H1 (cell line): ENCODE measurements around the gene SOX4. TPM values are rescaled to one million over a fixed set of nuclear protein-coding genes. Genes with fewer than 3 reads are reported as not detected.

Source experiments
- CTCF ChIA-PET: fragments of 300-600 bp; sonication (Branson Sonifier 250); formaldehyde crosslinking; loops from one replicate; lab custom pipeline; 2021; ENCODE audit not compliant: partially characterized antibody; lab: Charles Lee
- POLR2A ChIA-PET: fragments of 300-600 bp; sonication (Branson Sonifier 250); formaldehyde crosslinking; loops from one replicate; lab custom pipeline; 2021; ENCODE audit warnings: inconsistent platforms; ENCODE audit not compliant: partially characterized antibody; lab: Charles Lee
- DNase-seq, 2 experiments: peaks; one replicate each; pipeline versions ENCODE4 v3.0.0 to v3.0.0-alpha.2; 2010 to 2022; ENCODE audit warnings: low spot score in 2 of 2, low read depth in 1 of 2, mixed read lengths in 1 of 2
- FAIRE-seq: peaks from 2 replicates; lab custom pipeline; 2011; peaks lifted over from hg19 to GRCh38; lab: Jason Lieb, UNC
- H2AFZ ChIP-seq: 2 replicates; pipeline ENCODE4 v1.8.1; 2012; ENCODE audit warnings: low read length, inconsistent platforms
- H2AK5ac ChIP-seq: 2 replicates; pipeline ENCODE4 v1.6.1; 2013; ENCODE audit warnings: low read depth, low read length
- H2BK120ac ChIP-seq: replicated peaks from 2 replicates; pipeline ENCODE3; 2013; ENCODE audit warnings: low read depth, low read length, inconsistent platforms
- H2BK12ac ChIP-seq: 2 replicates; pipeline ENCODE4 v1.6.1; 2013; ENCODE audit warnings: low read depth, low read length
- H2BK15ac ChIP-seq: 2 replicates; pipeline ENCODE4 v1.6.1; 2013; ENCODE audit warnings: low read length
- H2BK20ac ChIP-seq: 2 replicates; pipeline ENCODE4 v1.6.1; 2013; ENCODE audit warnings: low read length
- H2BK5ac ChIP-seq: 2 replicates; pipeline ENCODE4 v1.6.1; 2013; ENCODE audit warnings: low read depth, low read length
- H3K14ac ChIP-seq: 2 replicates; pipeline ENCODE4 v1.6.1; 2013; ENCODE audit warnings: inconsistent platforms; ENCODE audit not compliant: insufficient read length
- H3K18ac ChIP-seq: 2 replicates; pipeline ENCODE4 v1.6.1; 2013; ENCODE audit warnings: low read length; ENCODE audit errors: extremely low read depth
- H3K23ac ChIP-seq: 2 replicates; pipeline ENCODE4 v1.6.1; 2013; ENCODE audit warnings: inconsistent platforms; ENCODE audit not compliant: insufficient read length
- H3K23me2 ChIP-seq: 2 replicates; pipeline ENCODE4 v1.6.1; 2013; ENCODE audit warnings: low read depth, low read length
- H3K27ac ChIP-seq: 2 replicates; pipeline ENCODE4 v1.6.1; 2011; ENCODE audit warnings: low read depth, low read length, inconsistent platforms
- H3K27me3 ChIP-seq, 4 experiments: replicated peaks in 1 of 4; 1 replicate in 1 of 4; 2 replicates in 3 of 4; pipeline versions ENCODE4 v1.6.1 to v1.8.1; 2011 to 2013; ENCODE audit warnings: low read length in 3 of 4, mild to moderate bottlenecking in 3 of 4, inconsistent platforms in 2 of 4, mixed read lengths in 2 of 4, moderate library complexity in 1 of 4; ENCODE audit not compliant: control insufficient read depth in 3 of 4, insufficient read depth in 3 of 4; ENCODE audit errors: extremely low read depth in 1 of 4
- H3K36me3 ChIP-seq, 4 experiments: 2 replicates each; pipeline versions ENCODE4 v1.6.1 to v1.8.1; 2011 to 2013; ENCODE audit warnings: mild to moderate bottlenecking in 4 of 4, low read length in 3 of 4, moderate library complexity in 2 of 4, control low read depth in 1 of 4, inconsistent platforms in 1 of 4; ENCODE audit not compliant: insufficient read depth in 4 of 4, control insufficient read depth in 2 of 4
- H3K4ac ChIP-seq: replicated peaks from 2 replicates; pipeline ENCODE3; 2013; ENCODE audit warnings: low read length, low read depth, mixed read lengths, inconsistent platforms; ENCODE audit not compliant: insufficient read length
- H3K4me1 ChIP-seq, 4 experiments: replicated peaks in 1 of 4; 1 replicate in 1 of 4; 2 replicates in 3 of 4; pipeline versions ENCODE4 v1.6.1 to v1.8.1; 2011 to 2013; ENCODE audit warnings: low read length in 3 of 4, inconsistent platforms in 2 of 4, mixed read lengths in 1 of 4; ENCODE audit not compliant: insufficient read depth in 4 of 4, control insufficient read depth in 3 of 4
- H3K4me2 ChIP-seq, 2 experiments: 2 replicates each; pipeline versions ENCODE4 v1.6.1 to v1.8.1; 2011 to 2013; ENCODE audit warnings: low read depth in 2 of 2, low read length in 2 of 2, control low read depth in 1 of 2, inconsistent platforms in 1 of 2, mild to moderate bottlenecking in 1 of 2; ENCODE audit not compliant: insufficient read depth in 1 of 2
- H3K4me3 ChIP-seq, 4 experiments: fragments of 200-600, 300-600 bp in 1 of 4; sonication (generic), shearing (Covaris generic), sonication (Bioruptor Twin) in 1 of 4; 2 replicates each; pipeline versions ENCODE4 v1.5.1 to v1.8.1; 2011 to 2016; ENCODE audit warnings: low read length in 4 of 4, low read depth in 3 of 4, control low read depth in 2 of 4, inconsistent platforms in 2 of 4, mild to moderate bottlenecking in 2 of 4, mixed read lengths in 1 of 4, moderate library complexity in 1 of 4; ENCODE audit not compliant: insufficient read depth in 2 of 4; ENCODE audit errors: extremely low read depth in 1 of 4
- H3K56ac ChIP-seq: replicated peaks from 2 replicates; pipeline ENCODE3; 2013; ENCODE audit warnings: low read depth, mild to moderate bottlenecking, mixed read lengths, low read length, inconsistent platforms; ENCODE audit not compliant: insufficient read length
- H3K79me1 ChIP-seq: 2 replicates; pipeline ENCODE4 v1.6.1; 2013; ENCODE audit warnings: low read depth, low read length, control low read depth
- H3K79me2 ChIP-seq, 2 experiments: 2 replicates each; pipeline versions ENCODE4 v1.6.1 to v1.8.1; 2012 to 2013; ENCODE audit warnings: low read length in 2 of 2, mild to moderate bottlenecking in 2 of 2, inconsistent platforms in 1 of 2; ENCODE audit not compliant: insufficient read depth in 2 of 2, control insufficient read depth in 1 of 2
- H3K9ac ChIP-seq, 4 experiments: replicated peaks in 1 of 4; 1 replicate in 1 of 4; 2 replicates in 3 of 4; pipeline versions ENCODE4 v1.6.1 to v1.8.1; 2011 to 2013; ENCODE audit warnings: low read depth in 3 of 4, low read length in 3 of 4, control low read depth in 2 of 4, mild to moderate bottlenecking in 2 of 4, moderate library complexity in 2 of 4, inconsistent platforms in 1 of 4; ENCODE audit errors: extremely low read depth in 1 of 4
- H3K9me3 ChIP-seq, 2 experiments: 2 replicates each; pipeline versions ENCODE4 v1.6.1 to v1.8.1; 2012 to 2013; ENCODE audit warnings: mild to moderate bottlenecking in 2 of 2, moderate library complexity in 2 of 2, control low read depth in 1 of 2, inconsistent platforms in 1 of 2, low read depth in 1 of 2, low read length in 1 of 2, mixed read lengths in 1 of 2; ENCODE audit not compliant: insufficient read depth in 2 of 2
- H4K20me1 ChIP-seq, 2 experiments: replicated peaks in 1 of 2; 2 replicates each; pipeline versions ENCODE3 to v1.8.1; 2011 to 2013; ENCODE audit warnings: inconsistent platforms in 2 of 2, low read length in 2 of 2, mild to moderate bottlenecking in 1 of 2; ENCODE audit not compliant: insufficient read depth in 2 of 2, control insufficient read depth in 1 of 2
- H4K5ac ChIP-seq: 2 replicates; pipeline ENCODE4 v1.6.1; 2013; ENCODE audit warnings: low read length, low read depth, mixed read lengths, inconsistent platforms; ENCODE audit not compliant: insufficient read length
- H4K8ac ChIP-seq: 2 replicates; pipeline ENCODE4 v1.8.0; 2013; ENCODE audit warnings: mild to moderate bottlenecking, moderate library complexity, low read length, inconsistent platforms; ENCODE audit not compliant: insufficient read depth; ENCODE audit errors: extremely low read depth
- H4K91ac ChIP-seq: replicated peaks from 2 replicates; pipeline ENCODE3; 2013; ENCODE audit warnings: low read length, mixed read lengths, inconsistent platforms; ENCODE audit not compliant: insufficient read length
- BACH1 ChIP-seq: IDR thresholded peaks from 2 replicates; pipeline ENCODE4 v1.6.1; 2012; ENCODE audit warnings: low read length, improper control_type of control experiment
- BRCA1 ChIP-seq: IDR thresholded peaks from 2 replicates; pipeline ENCODE4 v1.6.1; 2012; ENCODE audit warnings: low read depth, low read length, improper control_type of control experiment
- CBX8 ChIP-seq: fragments of 300-800, 300-1000 bp; sonication (generic); IDR thresholded peaks from 2 replicates; pipeline ENCODE4 v1.7.1; 2016; ENCODE audit warnings: low read depth, low read length, borderline replicate concordance
- CEBPB ChIP-seq: IDR thresholded peaks from 2 replicates; pipeline ENCODE4 v1.6.1; 2012; ENCODE audit warnings: low read depth, low read length
- HDAC6 ChIP-seq: IDR thresholded peaks from one replicate; pipeline ENCODE4 v1.7.1; 2012; ENCODE audit warnings: low read depth, mild to moderate bottlenecking, inconsistent platforms, low read length, moderate library complexity
- KDM1A ChIP-seq: fragments of 200-600, 300-600 bp; sonication (generic); IDR thresholded peaks from 2 replicates; pipeline ENCODE4 v1.7.1; 2016; ENCODE audit warnings: mild to moderate bottlenecking, low read length, borderline replicate concordance
- KDM4A ChIP-seq: IDR thresholded peaks from one replicate; pipeline ENCODE4 v1.7.1; 2012; ENCODE audit warnings: low read depth, mild to moderate bottlenecking, moderate library complexity, low read length, inconsistent platforms; ENCODE audit not compliant: severe bottlenecking
- MAFK ChIP-seq: IDR thresholded peaks from 2 replicates; pipeline ENCODE4 v1.6.1; 2012; ENCODE audit warnings: low read depth, mild to moderate bottlenecking, improper control_type of control experiment, low read length
- PHF8 ChIP-seq: fragments of 200-600 bp; sonication (generic); conservative IDR thresholded peaks from 2 replicates; pipeline ENCODE4 v1.7.1; 2012; ENCODE audit warnings: low read depth, mild to moderate bottlenecking, inconsistent platforms, low read length, moderate library complexity
- RFX5 ChIP-seq: IDR thresholded peaks from 2 replicates; pipeline ENCODE4 v1.6.1; 2011; ENCODE audit warnings: low read depth, low read length, improper control_type of control experiment, borderline replicate concordance
- RNF2 ChIP-seq: fragments of 200-900, 300-1000 bp; sonication (generic); IDR thresholded peaks from 2 replicates; pipeline ENCODE4 v1.7.1; 2016; ENCODE audit warnings: borderline replicate concordance, low read depth, mild to moderate bottlenecking, antibody characterized with exemption, low read length; ENCODE audit not compliant: poor library complexity, severe bottlenecking; ENCODE audit errors: missing control alignments
- TBP ChIP-seq: IDR thresholded peaks from 2 replicates; pipeline ENCODE4 v1.6.1; 2011; ENCODE audit warnings: low read depth, low read length, improper control_type of control experiment
- YY1 ChIP-seq: IDR thresholded peaks from 2 replicates; pipeline ENCODE4 v1.6.1; 2011; ENCODE audit warnings: low read depth, mild to moderate bottlenecking, low read length
- WGBS, 2 experiments: shearing (Covaris generic) in 1 of 2; methylation state at CpG; one replicate each; pipeline versions ENCODE4 v1.1.6 to v1.1.7; 2013 to 2015; ENCODE audit warnings: low lambda C conversion rate in 2 of 2, mixed read lengths in 2 of 2, inconsistent platforms in 1 of 2, low coverage in 1 of 2, missing lambda C conversion rate in 1 of 2; ENCODE audit not compliant: insufficient replicate concordance in 2 of 2, insufficient coverage in 1 of 2, insufficient read length in 1 of 2; ENCODE audit errors: extremely low coverage in 1 of 2, missing lambda C conversion rate in 1 of 2; 5-methylcytosine and 5-hydroxymethylcytosine counted together
- polyA plus RNA-seq, 7 experiments: library from polyadenylated mRNA; depleted of rRNA in 3 of 7; stranded (reverse) in 5 of 7; unstranded in 2 of 7; fragments of >200 nt in 5 of 7; fragments of 200-250 nt in 2 of 7; gene quantifications; 1 replicate in 5 of 7; 2 replicates in 1 of 7; 4 replicates in 1 of 7; pipeline versions ENCODE4 v1.2.1 to v1.2.3, GENCODE V29; 2011 to 2013; ENCODE audit warnings: missing spikeins in 2 of 7, mixed read lengths in 2 of 7
- total RNA-seq: library from RNA; stranded (reverse); fragmentation: NEBNext Ultra II Directional; extraction: Animal tissue kit (Norgen Biotek cat#: 25700); gene quantifications from 2 replicates; pipeline ENCODE4 v1.2.1, GENCODE V29; 2021
- TF ChIP-seq, protein P1 (sequence below): IDR thresholded peaks from 2 replicates; pipeline ENCODE4 v1.6.1; 2012; ENCODE audit warnings: inconsistent platforms

Gene SOX4
- total and polyA plus RNA-seq, 2 of the 8 experiments (the other 6 are each of a cell fraction or from before 2014, with no cell fraction given): 14.1 to 169 TPM

DNA sequence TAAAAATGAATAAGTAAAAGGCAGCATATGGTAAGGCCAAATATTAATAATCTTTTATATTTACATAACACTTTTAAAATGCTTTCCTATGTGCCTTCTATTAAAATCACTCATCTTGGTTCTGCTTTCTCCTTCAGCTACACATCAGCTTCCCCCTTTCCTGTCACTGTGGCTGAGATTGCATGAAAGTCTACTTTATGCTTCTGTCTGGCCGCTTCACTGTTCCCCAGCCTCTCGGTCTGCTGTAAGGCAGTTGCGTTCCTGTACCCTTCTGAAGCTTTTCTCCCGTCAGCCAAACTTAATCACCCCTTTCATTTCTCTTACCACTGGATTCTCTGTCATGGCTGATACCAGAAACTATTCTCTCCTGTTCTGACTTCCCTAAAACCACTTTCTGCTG lies 34.6 kb downstream of the SOX4 start:
- Histone ChIP-seq H2BK5ac (no peak overlapping the region), H4K91ac (no peak overlapping the region), H3K23ac (no peak overlapping the region), H3K23me2 (no peaks in the 10 kb centered on the region), H2BK20ac (peak overlapping the region; percentile 51; the same call in 1 of the 2 replicates), H2AFZ (peak overlapping the region; percentile 66), H3K27me3 (no peaks in the 10 kb centered on the region; a peak in 1 of 7 replicates), H3K18ac (no peak overlapping the region), H4K8ac (no peak overlapping the region), H3K56ac (no peak overlapping the region), H3K27ac (no peak overlapping the region), H3K4me3 (no peak overlapping the region), H3K79me1 (no peaks in the 10 kb centered on the region), H4K5ac (no peak overlapping the region), H2BK12ac (no peak overlapping the region), H2BK120ac (no peak overlapping the region), H3K36me3 (no peaks in the 10 kb centered on the region), H3K79me2 (no peaks in the 10 kb centered on the region), H3K14ac (no peak overlapping the region), H2BK15ac (0 out of 2 replicates have a peak overlapping the region, but pooled peaks have one; percentile 37), H4K20me1 (no peaks in the 10 kb centered on the region), H3K9me3 (no peaks in the 10 kb centered on the region), H3K4me2 (no peak overlapping the region), H2AK5ac (no peak overlapping the region), H3K9ac (no peak overlapping the region), H3K4ac (no peak overlapping the region), H3K4me1 (no peaks in the 10 kb centered on the region; a peak in 1 of 7 replicates)
- 92% methylated on average over 4 of the region's 4 CpGs; no CpG with 5 or more reads in 1 of the 2 experiments for WGBS, 2 experiments
- DNase-seq (no peak), FAIRE-seq (no peak)
- ChIA-PET POLR2A (interaction anchor here (2.0 kb wide), 1 partner anchor 38 kb away, joined by 8 read pairs; no protein-coding TSS in a partner anchor), CTCF (interaction anchor here (1.4 kb wide), 1 partner anchor 19 kb away, joined by 3 read pairs; no protein-coding TSS in a partner anchor)
- no peak for TF ChIP-seq CBX8
- TF ChIP-seq HDAC6: no peak
- TF ChIP-seq MAFK: no peak
- no peak for TF ChIP-seq RNF2
- no peak for TF ChIP-seq YY1
- no peak for TF ChIP-seq KDM1A
- no peak for TF ChIP-seq RFX5
- no peak for TF ChIP-seq BACH1
- no peak for TF ChIP-seq TBP
- TF ChIP-seq BRCA1: no peak
- TF ChIP-seq, protein P1, sequence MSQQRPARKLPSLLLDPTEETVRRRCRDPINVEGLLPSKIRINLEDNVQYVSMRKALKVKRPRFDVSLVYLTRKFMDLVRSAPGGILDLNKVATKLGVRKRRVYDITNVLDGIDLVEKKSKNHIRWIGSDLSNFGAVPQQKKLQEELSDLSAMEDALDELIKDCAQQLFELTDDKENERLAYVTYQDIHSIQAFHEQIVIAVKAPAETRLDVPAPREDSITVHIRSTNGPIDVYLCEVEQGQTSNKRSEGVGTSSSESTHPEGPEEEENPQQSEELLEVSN: no peak
- no peak for TF ChIP-seq PHF8
- no peak for TF ChIP-seq CEBPB
- no peak for TF ChIP-seq KDM4A
